Ishikawa (cell line): ENCODE measurements around the gene SLC22A16.

Source experiments
- EP300 ChIP-seq: IDR thresholded peaks from 2 replicates; pipeline ENCODE4 v1.6.1; 2012; ENCODE audit warnings: borderline replicate concordance
- RAD21 ChIP-seq: IDR thresholded peaks from 2 replicates; pipeline ENCODE4 v1.6.1; 2012; ENCODE audit warnings: low read depth
- YY1 ChIP-seq: IDR thresholded peaks from 2 replicates; pipeline ENCODE4 v1.6.1; 2012; ENCODE audit warnings: low read depth
- TF ChIP-seq, protein P1 (sequence below): IDR thresholded peaks from 2 replicates; pipeline ENCODE4 v1.6.1; 2012

DNA sequence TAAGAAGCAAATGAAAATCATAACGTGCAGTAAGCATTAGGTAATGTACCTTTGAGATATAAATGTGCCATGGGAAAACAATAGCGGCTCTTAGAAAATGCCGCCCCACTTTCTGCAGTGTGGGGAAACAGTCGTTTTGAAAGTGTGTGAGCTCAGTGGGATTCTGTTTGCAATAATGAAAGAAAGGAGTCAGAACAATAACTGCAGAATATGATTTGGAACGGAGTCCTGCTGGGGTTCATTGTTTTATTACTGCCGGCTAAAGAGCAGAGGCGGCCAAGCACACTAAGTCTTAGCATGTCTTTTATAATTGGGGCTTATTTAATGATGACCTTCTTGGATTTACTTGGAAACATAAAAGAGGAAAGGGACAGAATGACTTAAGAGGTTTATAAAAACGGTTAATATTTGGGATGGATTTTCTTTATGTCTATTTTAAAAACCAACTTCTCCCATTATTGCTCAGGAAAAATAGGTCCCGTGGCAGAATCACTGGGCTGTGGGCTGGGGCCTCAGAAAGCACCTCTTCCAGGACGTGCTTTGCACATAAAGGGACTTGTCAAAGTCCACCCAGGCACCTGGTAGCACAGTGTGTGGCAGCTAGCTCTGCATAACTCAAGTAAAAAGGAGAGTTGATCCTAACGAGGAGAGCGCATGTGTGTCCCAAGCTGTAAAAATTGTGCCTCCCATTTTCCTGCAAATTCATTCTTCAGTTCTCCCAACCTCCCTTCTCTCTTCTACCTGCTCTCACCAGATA lies 44.0 kb upstream of the SLC22A16 start:
- TF ChIP-seq, protein P1, sequence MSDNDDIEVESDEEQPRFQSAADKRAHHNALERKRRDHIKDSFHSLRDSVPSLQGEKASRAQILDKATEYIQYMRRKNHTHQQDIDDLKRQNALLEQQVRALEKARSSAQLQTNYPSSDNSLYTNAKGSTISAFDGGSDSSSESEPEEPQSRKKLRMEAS = no peak
- TF ChIP-seq EP300 (peak; percentile 67), RAD21 (no peak), YY1 (no peak)
